ENCODE data around the gene UBAP2.

The UBAP2 gene

GRCh38 chr9:33924978-33925797 is 123.5 kb downstream of the UBAP2 start:
- in situ Hi-C loops (cut with MboI; ENCODE audit: low sequenced_read_pairs) = no loop called here

GRCh38 chr9:33923998-33924701 is 124.5 kb downstream of the UBAP2 start:
- in situ Hi-C loops (cut with MboI; ENCODE audit: low sequenced_read_pairs) = no loop called here

DNA sequence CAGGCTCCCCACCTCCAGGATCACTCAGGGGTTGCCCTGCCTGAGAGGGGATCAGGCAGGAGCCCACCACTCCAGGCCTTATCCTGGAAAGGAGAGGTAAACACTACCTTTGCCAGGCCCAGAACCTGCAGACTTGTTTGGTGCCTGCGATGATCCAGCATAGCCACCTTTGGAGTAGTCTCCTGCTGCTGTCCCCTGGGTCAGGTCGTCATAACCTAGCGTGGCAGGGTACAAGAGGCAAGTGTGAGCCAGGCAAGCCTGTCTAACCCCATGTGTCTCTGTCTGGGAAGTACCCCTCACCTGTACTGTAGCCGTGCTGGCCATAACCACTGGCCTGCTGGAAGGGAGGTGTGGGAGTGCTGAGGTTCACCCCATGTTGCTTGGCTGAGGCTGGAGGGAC is 125.6 kb downstream of the UBAP2 start:
- in situ Hi-C loops (cut with MboI; ENCODE audit: low sequenced_read_pairs) = no loop called here

- in situ Hi-C loops (cut with MboI; ENCODE audit: low sequenced_read_pairs) = no loop called here
Measured at GRCh38 chr9:33921967-33922895, 126.5 kb downstream of the UBAP2 start.

DNA sequence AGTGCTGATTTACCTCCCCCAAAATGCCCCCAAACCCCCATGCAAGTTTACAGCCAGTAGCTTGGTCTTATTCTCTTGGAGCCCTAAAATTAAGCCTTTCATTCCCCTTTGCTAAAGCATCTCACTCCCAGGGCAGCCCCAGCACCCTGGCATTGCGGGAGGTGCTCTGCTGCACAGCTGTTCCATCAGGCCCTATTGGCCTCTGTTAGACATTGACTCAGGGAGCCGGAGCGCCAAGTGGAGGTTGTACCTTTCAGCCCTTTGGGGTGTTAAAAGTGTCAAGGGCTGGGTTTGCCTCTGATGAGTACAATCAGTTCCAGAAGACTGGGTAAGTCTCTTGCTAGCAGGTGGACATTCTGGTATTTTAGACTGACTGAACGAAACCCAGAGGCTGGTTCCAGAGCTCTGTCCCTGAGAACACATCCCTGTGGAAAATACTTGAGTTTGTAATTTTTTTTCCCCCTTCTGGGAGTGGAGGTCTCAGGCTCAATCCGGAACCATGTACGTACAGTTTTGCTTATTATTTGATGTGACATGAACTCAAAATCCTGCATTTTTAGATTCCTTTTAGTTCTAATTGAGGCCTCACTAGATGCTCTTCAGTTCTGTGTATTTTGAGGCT is 129.3 kb downstream of the UBAP2 start:
- in situ Hi-C loops (cut with MboI; ENCODE audit: low sequenced_read_pairs) = no loop called here

DNA sequence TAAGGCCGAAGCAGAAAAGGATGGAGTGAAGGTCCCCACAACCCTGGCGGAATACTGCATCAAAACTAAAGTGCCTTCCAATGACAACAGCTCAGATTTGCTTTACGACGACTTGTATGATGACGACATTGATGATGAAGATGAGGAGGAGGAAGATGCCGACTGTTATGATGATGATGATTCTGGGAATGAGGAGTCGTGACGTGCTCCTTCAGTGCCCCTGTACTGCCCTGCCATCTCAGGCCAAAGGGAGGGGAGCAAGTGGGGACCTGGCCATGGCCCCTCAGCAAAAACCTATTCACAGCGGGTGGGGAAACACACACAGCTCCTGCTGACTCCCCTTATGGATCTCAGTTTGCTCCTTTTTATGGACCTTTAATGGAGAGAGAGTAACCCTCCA is 131.7 kb downstream of the UBAP2 start:
- in situ Hi-C loops (cut with MboI; ENCODE audit: low sequenced_read_pairs) = no loop called here

DNA sequence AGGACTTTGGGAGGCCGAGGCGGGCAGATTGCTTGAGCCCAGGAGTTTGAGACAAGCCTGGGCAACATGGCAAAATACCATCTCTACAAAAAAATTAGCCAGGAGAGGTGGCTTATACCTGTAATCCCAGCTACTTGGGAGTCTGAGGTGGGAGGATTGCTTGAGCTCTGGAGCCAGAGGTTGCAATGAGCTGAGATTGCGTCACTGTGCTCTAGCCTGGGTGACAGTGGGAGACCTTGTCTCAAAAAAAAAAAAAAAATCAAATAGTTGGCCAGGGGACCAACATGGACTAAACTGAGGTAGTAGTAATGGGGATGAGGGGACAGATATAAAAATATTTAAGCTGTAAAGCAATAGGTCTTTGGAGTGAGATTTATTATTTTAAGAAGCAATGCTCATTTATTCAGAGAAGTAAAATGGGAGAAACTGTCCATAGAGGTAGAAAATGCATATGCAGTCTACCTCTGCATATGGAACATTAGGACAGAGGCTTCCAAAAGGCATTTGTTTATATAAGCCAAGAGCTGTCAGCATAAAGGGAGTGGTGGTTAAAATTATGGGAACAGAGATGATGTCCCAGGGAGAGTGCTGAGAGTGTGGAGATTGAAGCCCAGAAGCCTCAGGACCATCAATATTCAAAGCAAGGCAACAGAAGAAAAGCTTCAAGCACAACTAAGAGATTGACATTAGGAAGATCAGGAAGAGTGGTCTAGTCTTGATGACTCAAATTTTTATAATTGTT is 133.6 kb downstream of the UBAP2 start:
- in situ Hi-C loops (cut with MboI; ENCODE audit: low sequenced_read_pairs) = no loop called here

DNA sequence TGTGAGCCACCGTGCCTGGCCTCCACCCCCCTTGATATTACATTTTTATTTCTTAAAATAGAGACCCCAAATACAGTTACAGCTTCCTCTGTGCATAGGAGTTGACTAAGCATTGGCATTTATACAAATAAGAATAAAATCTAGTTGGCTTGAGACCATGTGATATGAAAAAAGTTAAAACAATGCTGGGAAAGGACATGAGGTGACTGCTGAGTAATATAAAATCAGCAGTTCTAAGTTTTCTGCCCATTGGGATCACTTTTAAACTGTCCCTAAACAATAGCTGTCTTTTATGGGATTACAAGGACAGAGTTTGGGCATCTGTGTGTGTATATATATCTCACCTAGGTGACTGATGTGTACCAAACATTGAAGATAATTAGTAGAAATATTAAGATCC is 135.1 kb downstream of the UBAP2 start:
- in situ Hi-C loops (cut with MboI; ENCODE audit: low sequenced_read_pairs) = no loop called here

DNA sequence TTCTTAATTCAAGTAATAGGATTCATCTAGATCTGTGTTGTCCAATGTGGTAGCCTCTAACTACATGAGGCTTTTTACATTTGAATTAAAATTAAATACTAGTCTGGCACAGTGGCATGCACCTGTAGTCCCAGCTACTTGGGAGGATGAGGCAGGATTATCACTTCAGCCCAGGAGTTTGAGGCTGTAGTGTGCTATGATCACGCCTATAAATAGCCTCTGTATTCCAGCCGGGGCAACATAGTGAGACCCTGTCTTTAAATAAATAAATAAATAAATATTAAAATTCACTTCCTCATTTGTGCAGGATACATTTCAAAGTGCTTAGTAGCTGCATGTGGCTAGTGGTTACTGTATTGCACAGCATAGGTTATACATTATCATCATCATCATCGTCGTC is 139.9 kb downstream of the UBAP2 start:
- in situ Hi-C loops (cut with MboI; ENCODE audit: low sequenced_read_pairs) = no loop called here

- in situ Hi-C loops (cut with MboI; ENCODE audit: low sequenced_read_pairs) = no loop called here
Measured at GRCh38 chr9:33908114-33908513, 140.6 kb downstream of the UBAP2 start.

DNA sequence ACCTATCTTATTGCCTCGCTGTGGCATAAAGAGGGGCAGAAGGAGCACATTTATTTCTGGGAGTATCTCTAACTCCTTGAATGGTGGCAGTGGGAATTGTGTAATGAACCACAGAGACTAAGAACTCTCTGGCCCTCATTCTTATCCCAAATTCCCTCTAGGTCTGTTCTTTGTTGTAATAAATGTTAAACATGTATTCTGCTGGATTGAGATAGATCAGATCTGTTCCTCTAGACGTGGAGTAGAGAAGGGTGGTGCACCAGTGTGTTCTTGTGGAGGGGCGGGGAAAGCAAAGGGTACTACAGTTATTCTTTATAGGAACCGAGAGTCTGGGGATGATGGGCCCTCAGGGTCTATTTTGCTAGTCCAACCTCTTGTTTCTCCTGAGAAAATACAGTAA is 141.3 kb downstream of the UBAP2 start:
- in situ Hi-C loops (cut with MboI; ENCODE audit: low sequenced_read_pairs) = no loop called here

- in situ Hi-C loops (cut with MboI; ENCODE audit: low sequenced_read_pairs) = no loop called here
Measured at GRCh38 chr9:33906769-33907168, 141.9 kb downstream of the UBAP2 start.

- in situ Hi-C loops (cut with MboI; ENCODE audit: low sequenced_read_pairs) = no loop called here
Measured at GRCh38 chr9:33905137-33905536, 143.6 kb downstream of the UBAP2 start.

- in situ Hi-C loops (cut with MboI; ENCODE audit: low sequenced_read_pairs) = no loop called here
Measured at GRCh38 chr9:33903157-33903780, 145.4 kb downstream of the UBAP2 start.

DNA sequence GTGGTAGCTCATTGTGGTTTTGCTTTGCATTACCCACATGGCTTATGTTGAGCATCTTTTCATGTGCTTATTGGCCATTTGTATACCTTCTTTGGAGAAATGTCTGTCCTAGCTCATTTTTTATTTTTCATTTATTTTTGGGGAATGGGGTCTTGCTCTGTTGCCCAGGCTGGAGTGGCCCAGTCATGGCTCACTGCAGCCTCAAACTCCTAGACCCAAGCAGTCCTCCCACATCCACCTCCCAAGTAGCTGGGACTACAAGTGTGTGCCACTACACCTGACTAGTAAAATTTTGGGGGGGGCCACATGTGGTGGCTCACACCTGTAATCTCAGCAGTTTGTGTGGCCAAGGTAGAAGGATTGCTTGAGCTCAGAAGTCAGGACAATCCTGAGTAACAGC is 154.4 kb downstream of the UBAP2 start:
- in situ Hi-C loops (cut with MboI; ENCODE audit: low sequenced_read_pairs) = no loop called here

DNA sequence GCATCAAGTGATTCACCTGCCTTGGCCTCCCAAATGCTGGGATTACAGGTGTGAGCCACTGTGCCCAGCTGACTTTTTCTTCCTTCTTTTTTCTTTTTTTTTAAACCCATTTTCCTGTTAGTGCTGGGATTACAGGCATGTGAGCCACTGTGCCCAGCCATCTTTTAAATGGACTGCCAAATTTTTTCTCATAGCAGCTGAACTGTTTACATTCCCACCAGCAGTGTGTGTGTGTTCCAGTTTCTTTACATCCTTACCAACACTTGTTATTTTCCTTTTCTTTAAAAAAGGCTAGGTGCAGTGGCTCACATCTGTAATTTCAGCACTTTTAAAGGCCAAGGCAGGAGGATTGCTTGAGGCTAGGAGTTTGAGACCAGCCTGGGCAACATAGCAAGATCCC is 154.8 kb downstream of the UBAP2 start:
- in situ Hi-C loops (cut with MboI; ENCODE audit: low sequenced_read_pairs) = no loop called here

DNA sequence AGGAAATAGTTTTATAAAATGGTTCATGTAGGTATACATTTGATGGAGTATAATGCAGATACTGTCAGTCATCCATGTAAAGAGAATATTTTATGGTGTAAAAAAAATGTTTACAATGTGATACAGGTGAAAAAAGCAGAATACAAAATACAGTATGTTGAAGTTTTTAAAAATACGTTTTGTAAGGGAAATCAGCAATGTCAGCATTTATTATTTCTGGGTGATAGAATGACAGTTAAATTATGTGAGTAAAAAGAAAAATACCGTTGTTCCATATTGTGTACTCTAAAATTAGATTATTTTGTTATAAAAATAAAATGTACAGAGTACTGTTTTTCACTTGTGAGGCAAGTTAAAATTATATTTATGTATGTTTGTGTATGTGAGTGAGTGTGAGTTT is 162.7 kb downstream of the UBAP2 start:
- in situ Hi-C loops (cut with MboI; ENCODE audit: low sequenced_read_pairs) = no loop called here

GRCh38 chr9:33884856-33885701 is 163.6 kb downstream of the UBAP2 start:
- in situ Hi-C loops (cut with MboI; ENCODE audit: low sequenced_read_pairs) = no loop called here

GRCh38 chr9:33881635-33882034 is 167.1 kb downstream of the UBAP2 start:
- in situ Hi-C loops (cut with MboI; ENCODE audit: low sequenced_read_pairs) = no loop called here
